ENCODE data around the gene C1QTNF7. TPM values are rescaled to one million over a fixed set of nuclear protein-coding genes. Genes with fewer than 3 reads are reported as not detected.

C1QTNF7 gene
- polyA plus RNA-seq, 1 of the 3 experiments (the other 2 are of a cell fraction): not detected

- no peaks in the 10 kb centered on the region for H3K27me3 ChIP-seq (ENCODE audit: insufficient read depth)
- H2AFZ ChIP-seq (ENCODE audit: low read depth): 0 out of 2 replicates have a peak overlapping the region, but pooled peaks have one; percentile 39
- no peaks in the 10 kb centered on the region for H3K36me3 ChIP-seq (replicated peaks in 1 of 2; ENCODE audit: control insufficient read depth in 1 of 2, insufficient read depth in 2 of 2, low read length in 1 of 2)
- peak; percentile 4 for DNase-seq
- H3K27ac ChIP-seq (ENCODE audit: low read depth in 2 of 2, low read length in 1 of 2): peak overlapping the region in 1 of 2 experiments; percentile 30; a peak in 2 of 4 replicates
- CTCF ChIA-PET: interaction anchor here (0.7 to 1.7 kb wide), 3 partner anchors 12 to 163 kb away, joined by 3 to 4 read pairs (median 3); no protein-coding TSS in a partner anchor
- H3K9me2 ChIP-seq: no peaks in the 10 kb centered on the region
- no peak overlapping the region for H3K4me3 ChIP-seq (ENCODE audit: low read depth in 2 of 2, low read length in 1 of 2)
- H4K20me1 ChIP-seq (ENCODE audit: insufficient read depth): no peaks in the 10 kb centered on the region
- POLR2A ChIA-PET: no interaction called here
- 75% methylated on average over 9 of the region's 9 CpGs for WGBS (ENCODE audit: low lambda C conversion rate)
- TF ChIP-seq USF1 (IDR thresholded peaks at IDR 0.05; ENCODE audit: borderline replicate concordance, low read depth) (no peak), NFIC (IDR thresholded peaks at IDR 0.05; ENCODE audit: borderline replicate concordance) (peak; percentile 6; the same call in 1 of the 2 replicates), JUND (IDR thresholded peaks at IDR 0.05) (no peak), FOXJ3 (CRISPR knock-in tag; IDR thresholded peaks at IDR 0.05) (no peak), GATA2 (CRISPR knock-in tag; IDR thresholded peaks at IDR 0.05) (no peak), CTCF (IDR thresholded peaks at IDR 0.05) (no peak), CHD2 (IDR thresholded peaks at IDR 0.05; ENCODE audit: low read length, partially characterized antibody) (no peak), PBX3 (IDR thresholded peaks at IDR 0.05) (peak; percentile 13; the same call in 1 of the 2 replicates), SMC3 (IDR thresholded peaks at IDR 0.05; ENCODE audit: low read depth, low read length) (no peak), NRF1 (IDR thresholded peaks at IDR 0.05; ENCODE audit: low read depth, low read length) (no peak), TAF1 (IDR thresholded peaks at IDR 0.05; ENCODE audit: borderline replicate concordance, low read depth, low read length) (no peak), FOSL2 (IDR thresholded peaks at IDR 0.05; ENCODE audit: borderline replicate concordance, low read depth) (no peak), EZH2phosphoT487 (IDR thresholded peaks at IDR 0.05; ENCODE audit: borderline replicate concordance, low read depth) (no peak), POLR2AphosphoS5 (IDR thresholded peaks at IDR 0.05; ENCODE audit: low read depth, low read length) (no peak), TCF12 (IDR thresholded peaks at IDR 0.05) (peak; percentile 4; the same call in 1 of the 2 replicates), RAD21 (IDR thresholded peaks at IDR 0.05; ENCODE audit: low read length) (no peak), ELF1 (IDR thresholded peaks at IDR 0.05) (no peak), RFX5 (IDR thresholded peaks at IDR 0.05; ENCODE audit: low read length) (no peak), GABPA (IDR thresholded peaks at IDR 0.05; ENCODE audit: low read depth) (peak; percentile 19; the same call in 1 of the 2 replicates)
- TF ChIP-seq, protein P1, sequence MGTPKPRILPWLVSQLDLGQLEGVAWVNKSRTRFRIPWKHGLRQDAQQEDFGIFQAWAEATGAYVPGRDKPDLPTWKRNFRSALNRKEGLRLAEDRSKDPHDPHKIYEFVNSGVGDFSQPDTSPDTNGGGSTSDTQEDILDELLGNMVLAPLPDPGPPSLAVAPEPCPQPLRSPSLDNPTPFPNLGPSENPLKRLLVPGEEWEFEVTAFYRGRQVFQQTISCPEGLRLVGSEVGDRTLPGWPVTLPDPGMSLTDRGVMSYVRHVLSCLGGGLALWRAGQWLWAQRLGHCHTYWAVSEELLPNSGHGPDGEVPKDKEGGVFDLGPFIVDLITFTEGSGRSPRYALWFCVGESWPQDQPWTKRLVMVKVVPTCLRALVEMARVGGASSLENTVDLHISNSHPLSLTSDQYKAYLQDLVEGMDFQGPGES (IDR thresholded peaks at IDR 0.05; ENCODE audit: low read depth, low read length): no peak
- TF ChIP-seq, protein P2, sequence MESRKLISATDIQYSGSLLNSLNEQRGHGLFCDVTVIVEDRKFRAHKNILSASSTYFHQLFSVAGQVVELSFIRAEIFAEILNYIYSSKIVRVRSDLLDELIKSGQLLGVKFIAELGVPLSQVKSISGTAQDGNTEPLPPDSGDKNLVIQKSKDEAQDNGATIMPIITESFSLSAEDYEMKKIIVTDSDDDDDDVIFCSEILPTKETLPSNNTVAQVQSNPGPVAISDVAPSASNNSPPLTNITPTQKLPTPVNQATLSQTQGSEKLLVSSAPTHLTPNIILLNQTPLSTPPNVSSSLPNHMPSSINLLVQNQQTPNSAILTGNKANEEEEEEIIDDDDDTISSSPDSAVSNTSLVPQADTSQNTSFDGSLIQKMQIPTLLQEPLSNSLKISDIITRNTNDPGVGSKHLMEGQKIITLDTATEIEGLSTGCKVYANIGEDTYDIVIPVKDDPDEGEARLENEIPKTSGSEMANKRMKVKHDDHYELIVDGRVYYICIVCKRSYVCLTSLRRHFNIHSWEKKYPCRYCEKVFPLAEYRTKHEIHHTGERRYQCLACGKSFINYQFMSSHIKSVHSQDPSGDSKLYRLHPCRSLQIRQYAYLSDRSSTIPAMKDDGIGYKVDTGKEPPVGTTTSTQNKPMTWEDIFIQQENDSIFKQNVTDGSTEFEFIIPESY (IDR thresholded peaks at IDR 0.05; ENCODE audit: borderline replicate concordance, low read depth): no peak
- H3K9ac ChIP-seq: no peak overlapping the region
- no peaks in the 10 kb centered on the region for H3F3A ChIP-seq (replicated peaks; ENCODE audit: insufficient read depth)
- no peaks in the 10 kb centered on the region for H3K79me2 ChIP-seq (ENCODE audit: insufficient read depth)
- H3K4me2 ChIP-seq: peak overlapping the region; percentile 24; the same call in 1 of the 2 replicates
- peaks cover 14 to 36% of the 10 kb centered on the region in 2 experiments; a peak in 3 of 4 replicates for H3K4me1 ChIP-seq (ENCODE audit: control insufficient read depth in 1 of 2, insufficient read depth in 2 of 2, low read depth in 1 of 2, low read length in 1 of 2)
- no peaks in the 10 kb centered on the region for H3K9me3 ChIP-seq
Measured at GRCh38 chr4:15400981-15401671, 26.7 kb upstream of the C1QTNF7 start.

Measured in SK-N-SH (cell line).